Measurements from ENCODE around the gene DOLK.

DOLK gene

GRCh38 chr9:128903871-128904620, 43.4 kb downstream of the DOLK start:
- Mint-ChIP-seq H3K4me3 (no peak overlapping the region), H3K27ac (peak overlapping the region; percentile 83), H3K36me3 (ENCODE audit: low read depth) (peaks cover 14% of the 10 kb centered on the region), H3K27me3 (no peaks in the 10 kb centered on the region), H3K9me3 (no peaks in the 10 kb centered on the region), H3K4me1 (ENCODE audit: low read depth) (peaks cover 50% of the 10 kb centered on the region)

DNA sequence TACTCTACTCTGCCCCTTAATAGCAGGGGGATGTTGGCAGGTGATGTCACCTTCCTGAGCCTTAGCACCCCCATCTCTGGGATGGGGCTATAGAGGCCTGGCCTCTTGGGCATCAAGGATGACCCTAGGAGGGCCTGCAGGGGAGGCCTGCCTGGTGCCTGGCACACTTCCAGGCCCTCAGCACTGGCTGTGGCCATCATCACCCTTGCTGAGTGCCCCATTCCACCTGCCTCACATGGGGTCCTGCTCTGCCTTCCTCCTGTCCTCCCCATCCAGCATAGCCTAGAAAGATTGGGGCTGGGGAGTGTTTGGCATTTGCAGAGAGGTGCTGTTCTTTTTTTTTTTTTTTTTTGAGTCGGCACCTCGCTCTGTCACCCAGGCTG, 44.3 kb downstream of the DOLK start:
- peaks cover 9% of the 10 kb centered on the region for H3K36me3 Mint-ChIP-seq (ENCODE audit: low read depth)
- no peaks in the 10 kb centered on the region for H3K9me3 Mint-ChIP-seq
- H3K4me3 Mint-ChIP-seq: no peak overlapping the region
- peaks cover 52% of the 10 kb centered on the region for H3K4me1 Mint-ChIP-seq (ENCODE audit: low read depth)
- no peaks in the 10 kb centered on the region for H3K27me3 Mint-ChIP-seq
- peak overlapping the region; percentile 83 for H3K27ac Mint-ChIP-seq

DNA sequence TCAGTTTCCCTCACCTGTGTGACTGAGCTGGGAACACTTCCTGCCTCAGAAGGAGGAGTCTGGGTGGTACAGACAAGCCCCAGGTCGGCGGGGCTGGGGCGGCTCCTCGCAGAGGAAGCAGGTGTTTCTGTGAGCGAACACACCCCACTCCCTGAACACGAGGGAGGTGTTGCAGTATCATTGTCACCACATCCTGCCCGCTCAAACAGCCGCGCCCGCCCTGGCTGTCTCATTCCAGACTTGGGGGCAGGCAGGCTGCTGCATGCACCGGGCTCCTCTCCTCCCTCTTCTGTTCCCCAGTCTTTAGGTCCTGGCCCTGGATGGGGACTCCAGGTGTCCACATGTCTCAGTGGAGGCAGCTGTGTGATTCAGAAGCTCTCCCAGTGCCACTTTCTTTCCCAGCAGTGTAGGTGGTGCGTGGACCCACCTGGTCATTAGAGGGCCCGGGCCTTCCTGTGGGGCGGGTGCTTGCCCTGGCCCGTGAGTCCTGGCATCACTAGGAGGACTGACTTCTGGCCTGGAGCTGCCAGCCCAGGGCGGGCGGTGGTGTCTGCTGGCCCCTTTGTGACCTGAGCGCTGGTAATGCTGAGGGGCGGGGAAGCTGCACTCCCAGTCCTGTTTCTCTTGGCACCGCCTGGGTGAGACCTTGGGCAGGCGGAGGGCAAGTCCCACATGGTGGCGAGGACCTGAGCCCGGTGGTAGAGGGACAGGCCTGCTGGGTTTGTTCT, 44.9 kb downstream of the DOLK start:
- Mint-ChIP-seq H3K4me3 (peak overlapping the region; percentile 51), H3K27ac (peak overlapping the region; percentile 83), H3K4me1 (ENCODE audit: low read depth) (peaks cover 55% of the 10 kb centered on the region), H3K9me3 (no peaks in the 10 kb centered on the region), H3K36me3 (ENCODE audit: low read depth) (peaks cover 3% of the 10 kb centered on the region), H3K27me3 (no peaks in the 10 kb centered on the region)

GRCh38 chr9:128901822-128902221, 45.6 kb downstream of the DOLK start:
- Mint-ChIP-seq H3K27ac (peak overlapping the region; percentile 83), H3K27me3 (no peaks in the 10 kb centered on the region), H3K36me3 (ENCODE audit: low read depth) (peaks cover 3% of the 10 kb centered on the region), H3K9me3 (no peaks in the 10 kb centered on the region), H3K4me1 (ENCODE audit: low read depth) (peaks cover 58% of the 10 kb centered on the region), H3K4me3 (peak overlapping the region; percentile 3)

DNA sequence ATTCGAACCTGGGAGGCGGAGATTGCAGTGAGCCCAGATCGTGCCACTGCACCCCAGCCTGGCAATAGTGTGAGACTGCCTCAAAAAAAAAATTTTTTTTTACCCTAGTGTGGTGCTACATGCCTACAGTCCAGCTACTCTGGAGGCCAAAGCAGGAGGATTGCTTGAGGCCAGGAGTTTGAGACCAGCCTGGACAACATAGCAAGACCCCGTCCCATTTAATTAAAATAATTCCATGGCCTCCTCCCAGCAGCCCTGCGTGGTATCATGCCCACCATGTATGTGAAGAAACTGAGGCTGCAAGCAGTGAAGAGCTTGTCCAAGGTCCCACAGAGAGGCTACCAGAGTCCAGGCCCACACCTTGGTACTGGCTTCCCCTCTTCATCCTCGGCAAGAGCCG, 46.0 kb downstream of the DOLK start:
- H3K27me3 Mint-ChIP-seq: no peaks in the 10 kb centered on the region
- H3K4me1 Mint-ChIP-seq (ENCODE audit: low read depth): peaks cover 58% of the 10 kb centered on the region
- H3K36me3 Mint-ChIP-seq (ENCODE audit: low read depth): peaks cover 4% of the 10 kb centered on the region
- no peak overlapping the region for H3K4me3 Mint-ChIP-seq
- H3K27ac Mint-ChIP-seq: no peak overlapping the region
- no peaks in the 10 kb centered on the region for H3K9me3 Mint-ChIP-seq

- Mint-ChIP-seq H3K27me3 (no peaks in the 10 kb centered on the region), H3K4me3 (peak overlapping the region; percentile 62), H3K36me3 (ENCODE audit: low read depth) (peaks cover 4% of the 10 kb centered on the region), H3K9me3 (no peaks in the 10 kb centered on the region), H3K27ac (peak overlapping the region; percentile 97), H3K4me1 (ENCODE audit: low read depth) (peaks cover 70% of the 10 kb centered on the region)
These were observed 47.7 kb downstream of the DOLK start for GRCh38 chr9:128899566-128900322.

DNA sequence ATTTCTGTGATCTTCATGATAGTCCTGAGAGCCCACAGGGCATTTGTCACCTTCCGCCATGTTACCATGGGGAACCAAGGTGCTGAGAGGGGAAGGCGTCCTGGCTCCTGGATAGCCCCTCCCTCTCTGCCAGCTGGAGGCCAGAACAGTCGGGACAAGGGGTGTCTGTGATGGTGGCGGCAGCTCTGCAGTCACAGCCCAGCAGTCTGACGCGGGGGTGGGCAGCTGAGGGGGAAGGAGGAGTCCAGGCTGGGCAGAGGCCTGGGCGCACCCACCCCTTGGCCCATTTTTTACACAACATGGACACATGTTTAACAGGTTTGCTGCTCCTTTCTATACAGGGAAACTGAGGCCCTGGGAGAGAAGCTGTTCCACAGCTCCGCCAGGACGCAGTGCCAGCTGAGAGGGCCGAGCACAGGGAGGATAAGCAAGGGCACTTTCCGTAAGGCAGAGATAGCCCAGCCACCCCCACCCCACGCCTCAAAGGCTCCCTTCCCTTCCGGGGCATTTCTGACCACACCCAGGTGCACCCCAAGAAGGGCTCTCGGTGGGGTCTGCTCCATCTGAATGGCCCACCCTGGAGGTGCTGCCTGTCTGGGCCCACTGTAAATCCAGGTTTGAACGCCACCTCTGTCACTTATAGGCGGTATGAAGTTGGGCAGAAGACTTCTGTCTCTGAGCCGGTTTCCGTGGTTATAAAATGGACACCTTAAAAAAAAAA, 48.4 kb downstream of the DOLK start:
- H3K4me1 Mint-ChIP-seq (ENCODE audit: low read depth): peaks cover 69% of the 10 kb centered on the region
- H3K27me3 Mint-ChIP-seq: no peaks in the 10 kb centered on the region
- peaks cover 4% of the 10 kb centered on the region for H3K36me3 Mint-ChIP-seq (ENCODE audit: low read depth)
- peak overlapping the region; percentile 97 for H3K27ac Mint-ChIP-seq
- H3K9me3 Mint-ChIP-seq: no peaks in the 10 kb centered on the region
- peak overlapping the region; percentile 62 for H3K4me3 Mint-ChIP-seq

DNA sequence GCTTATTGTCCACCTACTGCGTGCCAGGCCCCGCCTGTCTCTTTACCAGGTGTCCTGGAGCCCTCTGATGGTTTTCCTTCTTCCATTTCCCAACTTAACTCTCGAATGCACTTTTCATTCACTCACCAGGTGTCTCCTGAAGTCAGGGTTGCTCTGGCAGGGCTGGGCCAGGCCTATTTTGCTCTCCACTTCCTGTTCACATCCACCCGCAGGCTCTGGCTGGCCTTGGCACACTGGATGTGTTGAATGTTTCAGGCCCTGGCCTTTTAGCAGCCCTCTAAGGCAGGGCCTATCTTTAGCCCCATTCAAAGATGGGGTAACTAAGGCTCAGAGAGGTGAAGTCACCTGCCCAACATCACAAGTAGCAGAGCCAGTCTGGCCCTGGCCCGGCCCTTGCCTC, 49.0 kb downstream of the DOLK start:
- Mint-ChIP-seq H3K4me3 (no peak overlapping the region), H3K27ac (peak overlapping the region; percentile 97), H3K27me3 (no peaks in the 10 kb centered on the region), H3K36me3 (ENCODE audit: low read depth) (peaks cover 7% of the 10 kb centered on the region), H3K4me1 (ENCODE audit: low read depth) (peaks cover 66% of the 10 kb centered on the region), H3K9me3 (no peaks in the 10 kb centered on the region)

DNA sequence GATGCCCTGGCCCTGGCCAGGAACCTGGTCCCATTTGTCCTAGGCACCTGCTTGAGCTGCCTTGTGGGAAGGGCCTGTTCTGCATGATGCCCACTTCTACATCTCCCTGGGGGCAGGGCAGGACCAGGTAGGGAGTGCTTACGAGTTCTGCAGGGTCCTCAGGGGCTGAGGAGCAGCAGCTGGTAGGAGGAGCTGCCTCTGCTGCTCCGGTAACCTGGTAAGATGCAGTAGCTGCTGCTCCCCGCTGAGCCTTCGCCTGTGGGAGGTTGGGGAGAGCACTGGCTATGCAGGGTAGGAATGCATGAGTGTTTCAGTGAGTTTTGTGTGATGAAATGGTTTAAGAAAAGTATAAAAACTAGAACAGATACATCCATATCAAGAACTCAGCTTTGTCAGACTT, 51.8 kb downstream of the DOLK start:
- no peaks in the 10 kb centered on the region for H3K27me3 Mint-ChIP-seq
- peaks cover 60% of the 10 kb centered on the region for H3K4me1 Mint-ChIP-seq (ENCODE audit: low read depth)
- H3K36me3 Mint-ChIP-seq (ENCODE audit: low read depth): peaks cover 16% of the 10 kb centered on the region
- no peak overlapping the region for H3K27ac Mint-ChIP-seq
- no peak overlapping the region for H3K4me3 Mint-ChIP-seq
- H3K9me3 Mint-ChIP-seq: no peaks in the 10 kb centered on the region
